Tibial artery (tissue), 4 donors: ENCODE results near the gene E2F3.

Experiments used
- DNase-seq, 2 donors: peaks; one replicate each; pipeline ENCODE4 v3.0.0-alpha.2; 2019
- H3K27ac ChIP-seq, 2 donors: fragments of 200-600 bp; sonication (generic) in 1 of 2; 1 replicate in 1 of 2; 2 replicates in 1 of 2; pipeline ENCODE4 v1.5.1; 2018 to 2019; ENCODE audit warnings: mild to moderate bottlenecking in 1 of 2
- H3K27me3 ChIP-seq, 2 donors: fragments of 200-600 bp; sonication (generic) in 1 of 2; one replicate each; pipeline versions ENCODE4 v1.5.1 to v1.6.0; 2016 to 2019
- H3K36me3 ChIP-seq, 3 donors: fragments of 200-600 bp; sonication (generic) in 2 of 3; one replicate each; pipeline ENCODE4 v1.5.1; 2016 to 2019; ENCODE audit warnings: mild to moderate bottlenecking in 2 of 3
- H3K4me1 ChIP-seq, 4 donors: fragments of 200-600 bp; sonication (generic) in 2 of 4; 1 replicate in 3 of 4; 2 replicates in 1 of 4; pipeline ENCODE4 v1.5.1; 2016 to 2019
- H3K4me3 ChIP-seq, 2 donors: fragments of 200-600 bp; sonication (generic) in 1 of 2; 1 replicate in 1 of 2; 2 replicates in 1 of 2; pipeline ENCODE4 v1.5.1; 2018 to 2019; ENCODE audit warnings: mild to moderate bottlenecking in 2 of 2
- H3K9me3 ChIP-seq, 3 donors: fragments of 200-600 bp; sonication (generic) in 1 of 3; one replicate each; pipeline ENCODE4 v1.5.1; 2016 to 2019
- intact Hi-C: fragments of 100-400 bp; cut with DNase I; formaldehyde crosslinking; loops from one replicate; pipeline ENCODE4 v1.15.0; 2023; ENCODE audit warnings: low total_unique reads
- TF ChIP-seq, protein P1 (sequence below), 2 experiments: fragments of 200-600 bp in 1 of 2; fragments of 450-650 bp in 1 of 2; IDR thresholded peaks; one replicate each; pipeline ENCODE4 v1.5.1; 2017 to 2019; ENCODE audit warnings: antibody characterized with exemption in 2 of 2, mild to moderate bottlenecking in 1 of 2, moderate library complexity in 1 of 2

The E2F3 gene

GRCh38 chr6:20362623-20363022, 39.1 kb upstream of the E2F3 start:
- no peak for DNase-seq
- intact Hi-C loops: no loop called here
- no peaks in the 10 kb centered on the region for H3K9me3 ChIP-seq
- H3K27ac ChIP-seq: no peak overlapping the region
- TF ChIP-seq, protein P1, sequence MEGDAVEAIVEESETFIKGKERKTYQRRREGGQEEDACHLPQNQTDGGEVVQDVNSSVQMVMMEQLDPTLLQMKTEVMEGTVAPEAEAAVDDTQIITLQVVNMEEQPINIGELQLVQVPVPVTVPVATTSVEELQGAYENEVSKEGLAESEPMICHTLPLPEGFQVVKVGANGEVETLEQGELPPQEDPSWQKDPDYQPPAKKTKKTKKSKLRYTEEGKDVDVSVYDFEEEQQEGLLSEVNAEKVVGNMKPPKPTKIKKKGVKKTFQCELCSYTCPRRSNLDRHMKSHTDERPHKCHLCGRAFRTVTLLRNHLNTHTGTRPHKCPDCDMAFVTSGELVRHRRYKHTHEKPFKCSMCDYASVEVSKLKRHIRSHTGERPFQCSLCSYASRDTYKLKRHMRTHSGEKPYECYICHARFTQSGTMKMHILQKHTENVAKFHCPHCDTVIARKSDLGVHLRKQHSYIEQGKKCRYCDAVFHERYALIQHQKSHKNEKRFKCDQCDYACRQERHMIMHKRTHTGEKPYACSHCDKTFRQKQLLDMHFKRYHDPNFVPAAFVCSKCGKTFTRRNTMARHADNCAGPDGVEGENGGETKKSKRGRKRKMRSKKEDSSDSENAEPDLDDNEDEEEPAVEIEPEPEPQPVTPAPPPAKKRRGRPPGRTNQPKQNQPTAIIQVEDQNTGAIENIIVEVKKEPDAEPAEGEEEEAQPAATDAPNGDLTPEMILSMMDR (IDR thresholded peaks at IDR 0.05): no peak
- H3K27me3 ChIP-seq: no peaks in the 10 kb centered on the region
- H3K4me3 ChIP-seq: no peak overlapping the region
- no peaks in the 10 kb centered on the region for H3K36me3 ChIP-seq
- no peaks in the 10 kb centered on the region for H3K4me1 ChIP-seq

GRCh38 chr6:20364327-20364726, 37.4 kb upstream of the E2F3 start:
- no peak overlapping the region for H3K4me3 ChIP-seq
- TF ChIP-seq, protein P1 (IDR thresholded peaks at IDR 0.05): no peak
- H3K27ac ChIP-seq: no peak overlapping the region
- H3K27me3 ChIP-seq: no peaks in the 10 kb centered on the region
- no peaks in the 10 kb centered on the region for H3K36me3 ChIP-seq
- H3K4me1 ChIP-seq: no peaks in the 10 kb centered on the region
- no peak for DNase-seq
- intact Hi-C loops: no loop called here
- no peaks in the 10 kb centered on the region for H3K9me3 ChIP-seq

GRCh38 chr6:20365456-20365855, 36.2 kb upstream of the E2F3 start:
- Histone ChIP-seq H3K4me1 (no peaks in the 10 kb centered on the region), H3K36me3 (no peaks in the 10 kb centered on the region), H3K27ac (no peak overlapping the region), H3K4me3 (no peak overlapping the region), H3K9me3 (no peaks in the 10 kb centered on the region), H3K27me3 (no peaks in the 10 kb centered on the region)
- TF ChIP-seq, protein P1 (IDR thresholded peaks at IDR 0.05): no peak
- no peak for DNase-seq
- intact Hi-C loops: no loop called here

GRCh38 chr6:20366082-20366830, 35.4 kb upstream of the E2F3 start:
- TF ChIP-seq, protein P1 (IDR thresholded peaks at IDR 0.05): no peak
- H3K4me3 ChIP-seq: no peak overlapping the region
- no peak overlapping the region for H3K27ac ChIP-seq

DNA sequence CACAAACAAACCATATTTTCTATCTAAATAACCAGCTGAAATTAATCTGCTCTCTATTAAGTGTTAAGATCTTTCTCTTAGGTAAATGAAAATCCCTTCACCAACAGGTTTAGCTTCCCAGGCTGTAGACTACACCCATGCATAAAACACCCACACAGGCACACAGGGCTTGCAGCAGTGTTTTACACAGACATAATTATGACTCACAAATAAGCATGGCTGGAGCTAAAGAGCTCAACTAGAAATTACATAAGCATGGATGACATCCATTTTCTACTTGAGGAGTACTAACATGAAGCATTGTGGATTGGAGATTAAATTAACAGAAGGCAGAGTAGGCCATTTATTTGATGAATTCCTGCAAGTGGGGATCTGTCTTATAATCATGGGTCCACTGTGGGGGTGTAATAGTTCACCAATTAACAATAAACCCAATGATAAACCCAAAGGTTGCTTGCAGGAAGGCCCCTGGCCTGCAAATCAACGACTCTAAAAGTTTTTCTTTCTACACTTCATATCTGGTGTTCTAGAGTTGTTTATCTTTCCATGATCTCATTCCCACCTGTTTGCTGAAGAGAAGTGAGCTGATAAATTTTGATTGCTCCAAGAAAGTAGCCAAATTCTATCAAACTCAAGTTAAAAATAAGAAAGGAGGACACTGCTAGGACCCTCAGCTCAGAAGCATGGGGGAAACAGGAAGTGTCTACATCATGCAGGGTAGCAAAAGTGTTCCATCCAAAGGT, 33.8 kb upstream of the E2F3 start:
- intact Hi-C loops: no loop called here
- Histone ChIP-seq H3K4me3 (no peak overlapping the region), H3K4me1 (no peaks in the 10 kb centered on the region)

More at GRCh38 chr6:20366082-20366830, 35.4 kb upstream of the E2F3 start:
- no peaks in the 10 kb centered on the region for H3K4me1 ChIP-seq
- H3K36me3 ChIP-seq: no peaks in the 10 kb centered on the region
- DNase-seq: no peak
- no peaks in the 10 kb centered on the region for H3K27me3 ChIP-seq
- intact Hi-C loops: no loop called here
- H3K9me3 ChIP-seq: no peaks in the 10 kb centered on the region

More for the DNA sequence above, 33.8 kb upstream of the E2F3 start:
- DNase-seq: no peak
- TF ChIP-seq, protein P1 (IDR thresholded peaks at IDR 0.05): no peak
- H3K27me3 ChIP-seq: no peaks in the 10 kb centered on the region
- no peaks in the 10 kb centered on the region for H3K36me3 ChIP-seq
- no peaks in the 10 kb centered on the region for H3K9me3 ChIP-seq
- no peak overlapping the region for H3K27ac ChIP-seq
